OCI-LY7 (cell line): ENCODE data around the gene ARSJ. TPM values are rescaled to one million over a fixed set of nuclear protein-coding genes. Genes with fewer than 3 reads are reported as not detected.

Source experiments
- BruUV-seq: library from RNA; stranded (reverse); fragments of 400-500 nt; replicated peaks from 2 replicates; lab custom pipeline; 2021; lab: Mats Ljungman, UMichigan
- CTCF ChIA-PET: fragments of 300-600 bp; sonication (Branson Sonifier 250); formaldehyde crosslinking; loops from one replicate; lab custom pipeline; 2022; ENCODE audit warnings: antibody characterized with exemption; ENCODE audit not compliant: unreplicated experiment; lab: Charles Lee
- POLR2A ChIA-PET: fragments of 300-600 bp; sonication (Branson Sonifier 250); formaldehyde crosslinking; loops from one replicate; lab custom pipeline; 2022; ENCODE audit warnings: antibody characterized with exemption; lab: Charles Lee
- DNase-seq: peaks from one replicate; pipeline ENCODE4 v3.0.0-alpha.2; 2015; ENCODE audit warnings: low spot score
- H2AFZ ChIP-seq: fragments of 200-600 bp; sonication (generic), shearing (Covaris generic); 2 replicates; pipeline ENCODE4 v1.6.1; 2014; ENCODE audit warnings: mild to moderate bottlenecking, antibody characterized with exemption, low read length, moderate library complexity
- H3K27ac ChIP-seq: fragments of 200-600 bp; sonication (generic); 2 replicates; pipeline ENCODE4 v1.5.1; 2014; ENCODE audit warnings: mixed run types, low read depth, mild to moderate bottlenecking, moderate library complexity, low read length, inconsistent platforms; ENCODE audit not compliant: poor library complexity, severe bottlenecking
- H3K36me3 ChIP-seq: fragments of 200-600 bp; sonication (generic); 2 replicates; pipeline ENCODE4 v1.6.1; 2014; ENCODE audit warnings: mild to moderate bottlenecking, antibody characterized with exemption, low read length, moderate library complexity, mixed read lengths; ENCODE audit not compliant: insufficient read depth
- H3K4me1 ChIP-seq: fragments of 200-600 bp; sonication (generic); 2 replicates; pipeline ENCODE4 v1.5.1; 2014; ENCODE audit warnings: mild to moderate bottlenecking, low read length; ENCODE audit not compliant: insufficient read depth, poor library complexity, severe bottlenecking
- H3K4me2 ChIP-seq: fragments of 200-600 bp; sonication (generic); 2 replicates; pipeline ENCODE4 v1.6.1; 2014; ENCODE audit warnings: mild to moderate bottlenecking, low read length
- H3K4me3 ChIP-seq: fragments of 200-600 bp; sonication (generic); 2 replicates; pipeline ENCODE4 v1.5.1; 2014; ENCODE audit warnings: mild to moderate bottlenecking, low read depth, low read length; ENCODE audit not compliant: poor library complexity, severe bottlenecking
- H3K79me2 ChIP-seq: fragments of 200-600 bp; sonication (generic); 2 replicates; pipeline ENCODE4 v1.6.1; 2016; ENCODE audit warnings: low read depth, mild to moderate bottlenecking, low read length, moderate library complexity, mixed read lengths; ENCODE audit not compliant: insufficient read depth
- H3K9me2 ChIP-seq: fragments of 200-600 bp; sonication (generic); 2 replicates; pipeline ENCODE4 v1.6.1; 2016; ENCODE audit warnings: mild to moderate bottlenecking, low read length, mixed read lengths; ENCODE audit not compliant: insufficient read depth
- H3K9me3 ChIP-seq: fragments of 200-600 bp; sonication (generic); 2 replicates; pipeline ENCODE4 v1.6.1; 2014; ENCODE audit warnings: mild to moderate bottlenecking, mixed run types, low read length, mixed read lengths
- H4K20me1 ChIP-seq: fragments of 200-600 bp; sonication (generic); 2 replicates; pipeline ENCODE4 v1.6.1; 2014; ENCODE audit warnings: mild to moderate bottlenecking, antibody characterized with exemption, low read length, moderate library complexity, mixed read lengths; ENCODE audit not compliant: insufficient read depth
- CTCF ChIP-seq: fragments of 200-600 bp; sonication (generic); conservative IDR thresholded peaks from 2 replicates; pipeline ENCODE4 v1.5.1; 2014; ENCODE audit warnings: mild to moderate bottlenecking, antibody characterized with exemption, low read length, moderate library complexity, mixed read lengths
- EZH2phosphoT487 ChIP-seq: fragments of 200-600 bp; sonication (generic); IDR thresholded peaks from 2 replicates; pipeline ENCODE4 v1.6.1; 2018; ENCODE audit warnings: low read depth, borderline replicate concordance, mild to moderate bottlenecking, mixed run types, antibody characterized with exemption, low read length, moderate library complexity, mixed read lengths
- intact Hi-C: fragments of 100-400 bp; cut with micrococcal nuclease; formaldehyde crosslinking; loops from one replicate; pipeline ENCODE4 v1.10.0; 2022; ENCODE audit not compliant: unreplicated experiment
- total RNA-seq, 2 experiments: library from RNA; depleted of rRNA in 1 of 2; stranded (reverse); fragments of >200 nt in 1 of 2; shearing (Covaris generic) in 1 of 2; gene quantifications; 2 replicates each; pipeline ENCODE4 v1.2.3, GENCODE V29; 2014 to 2022

ARSJ gene
- total RNA-seq, 2 experiments from 2014 or later: not detected

DNA sequence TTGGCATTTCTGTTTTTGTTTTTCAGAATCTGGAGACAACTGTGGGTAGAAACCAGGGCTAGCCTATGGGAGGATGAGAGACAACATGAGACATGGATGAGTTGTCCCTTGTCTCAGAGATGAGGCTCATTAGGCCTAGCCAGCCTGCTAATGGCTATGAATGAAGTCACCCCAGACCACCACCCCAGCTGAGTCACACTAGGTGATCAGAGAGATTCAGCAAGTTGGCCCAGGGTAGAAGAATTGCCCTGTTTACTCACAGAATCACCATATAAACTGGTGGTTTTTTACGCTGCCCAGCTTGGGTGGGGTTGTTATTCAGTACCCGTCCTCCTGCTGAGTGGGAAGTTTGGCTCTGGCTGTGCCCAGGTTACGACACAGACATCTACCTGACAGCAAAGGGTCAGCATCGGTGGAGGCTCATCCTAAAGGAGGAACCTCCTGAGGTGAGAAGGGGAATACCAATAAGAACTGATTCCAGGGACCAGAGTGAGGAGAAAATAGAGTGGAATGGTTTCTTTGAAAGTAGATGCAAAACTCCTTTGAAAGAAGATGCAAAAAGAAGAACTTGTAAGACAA, 17.2 kb upstream of the ARSJ start:
- Histone ChIP-seq H3K4me3 (no peak overlapping the region), H3K4me1 (no peaks in the 10 kb centered on the region), H3K4me2 (no peak overlapping the region), H3K79me2 (no peaks in the 10 kb centered on the region), H2AFZ (no peak overlapping the region), H3K27ac (no peak overlapping the region), H4K20me1 (no peaks in the 10 kb centered on the region), H3K9me3 (no peaks in the 10 kb centered on the region), H3K36me3 (no peaks in the 10 kb centered on the region), H3K9me2 (no peaks in the 10 kb centered on the region)
- no peak for DNase-seq
- TF ChIP-seq EZH2phosphoT487: no peak
- no peak for TF ChIP-seq CTCF
- intact Hi-C loops: no loop called here
- ChIA-PET POLR2A (interaction anchor here (0.7 kb wide), 1 partner anchor 20 kb away, joined by 3 read pairs; no protein-coding TSS in a partner anchor), CTCF (no interaction called here)
- no TSS peak for BruUV-seq

DNA sequence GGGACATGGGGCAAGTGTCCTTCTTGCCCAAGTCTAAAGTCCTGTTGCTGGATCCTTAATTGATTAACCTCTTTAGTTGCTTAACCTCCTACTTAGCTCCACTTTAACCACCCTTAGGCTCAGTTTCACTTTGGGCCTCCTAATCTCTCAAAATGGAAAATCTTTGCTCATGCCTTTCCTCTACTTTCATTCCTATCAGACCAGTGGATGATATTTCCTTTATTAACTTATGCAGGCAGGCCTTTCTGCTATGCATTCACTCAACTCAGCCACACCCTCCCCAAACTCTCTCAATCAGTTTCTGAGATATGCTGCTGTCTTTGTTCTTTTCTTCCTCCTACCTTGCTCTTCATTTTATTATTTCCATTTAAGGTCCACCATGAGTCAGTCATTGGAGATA, 14.4 kb upstream of the ARSJ start:
- H2AFZ ChIP-seq: no peak overlapping the region
- no peaks in the 10 kb centered on the region for H3K36me3 ChIP-seq
- H3K4me2 ChIP-seq: no peak overlapping the region
- intact Hi-C loops: no loop called here
- no peaks in the 10 kb centered on the region for H3K4me1 ChIP-seq
- H3K9me3 ChIP-seq: no peaks in the 10 kb centered on the region
- no peak overlapping the region for H3K4me3 ChIP-seq
- TF ChIP-seq CTCF (no peak), EZH2phosphoT487 (no peak)
- POLR2A ChIA-PET: interaction anchor here (0.6 kb wide), 1 partner anchor 660 kb away, joined by 3 read pairs; no protein-coding TSS in a partner anchor
- no peak overlapping the region for H3K27ac ChIP-seq
- H4K20me1 ChIP-seq: no peaks in the 10 kb centered on the region
- no peaks in the 10 kb centered on the region for H3K9me2 ChIP-seq
- no peak for DNase-seq
- CTCF ChIA-PET: no interaction called here
- no peaks in the 10 kb centered on the region for H3K79me2 ChIP-seq
- BruUV-seq: no TSS peak

GRCh38 chr4:113990886-113991285, 11.4 kb upstream of the ARSJ start:
- DNase-seq: no peak
- TF ChIP-seq EZH2phosphoT487 (no peak), CTCF (no peak)
- H3K9me3 ChIP-seq: no peaks in the 10 kb centered on the region
- no TSS peak for BruUV-seq
- H3K4me2 ChIP-seq: no peak overlapping the region
- no peaks in the 10 kb centered on the region for H3K36me3 ChIP-seq
- no peak overlapping the region for H3K27ac ChIP-seq
- ChIA-PET POLR2A (interaction anchor here (1.0 to 1.4 kb wide), 2 partner anchors 9 to 36 kb away, joined by 4 to 5 read pairs; no protein-coding TSS in a partner anchor), CTCF (no interaction called here)
- H2AFZ ChIP-seq: no peak overlapping the region
- H3K9me2 ChIP-seq: no peaks in the 10 kb centered on the region
- H3K4me3 ChIP-seq: no peak overlapping the region
- H3K79me2 ChIP-seq: no peaks in the 10 kb centered on the region
- H4K20me1 ChIP-seq: no peaks in the 10 kb centered on the region
- H3K4me1 ChIP-seq: no peaks in the 10 kb centered on the region
- intact Hi-C loops: no loop called here
